Kidney capillary endothelial cell (primary cell): ENCODE data around the gene CADM2.
"Not testable (repeated sequence)": the region's sequence is repeated elsewhere in the genome, so short reads cannot be mapped to it uniquely, and the experiment has no call there.

Source experiments
- DNase-seq: peaks from one replicate; pipeline ENCODE4 v3.0.0-alpha.2; 2018; ENCODE audit warnings: low spot score

CADM2 gene

DNA sequence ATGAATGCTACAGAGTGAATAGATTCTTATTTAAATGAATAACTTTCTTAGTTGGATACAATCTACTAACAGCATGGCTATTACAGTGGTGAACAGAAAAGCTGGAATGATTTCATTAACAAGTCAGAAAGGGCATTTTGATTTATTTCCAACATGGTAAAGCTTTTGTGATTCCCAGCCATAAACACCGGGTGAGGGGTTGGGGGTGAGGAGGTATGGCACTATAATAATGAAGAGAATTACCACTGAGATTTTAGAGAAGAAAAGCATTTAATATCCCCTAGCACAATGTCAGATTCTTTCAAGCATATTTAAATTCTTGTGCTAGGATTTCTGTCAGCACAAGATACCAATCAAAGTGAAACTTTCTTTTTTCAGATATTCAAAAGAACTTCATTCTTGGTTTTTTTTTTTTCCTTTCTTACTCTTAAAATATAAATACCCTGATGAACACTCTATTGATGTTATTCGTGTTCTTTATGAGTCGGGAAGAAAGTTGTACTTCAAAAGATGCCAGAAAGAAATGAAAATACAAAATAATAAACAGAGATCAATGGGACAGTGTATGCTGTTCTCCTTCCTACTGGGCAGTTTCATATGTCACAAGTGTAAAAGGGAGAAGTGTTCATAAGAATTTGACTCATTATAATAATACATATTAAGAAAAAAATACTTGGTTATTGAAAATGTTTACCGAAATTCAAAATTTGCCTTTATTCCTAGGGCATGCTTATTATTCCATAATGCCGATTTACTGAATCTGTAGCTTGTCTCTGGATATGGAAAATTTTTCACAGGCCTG, 522.8 kb downstream of the CADM2 start:
- DNase-seq, result no peak

- no peak for DNase-seq
Observed at GRCh38 chr3:85482213-85482490, 523.4 kb downstream of the CADM2 start.

- DNase-seq, result no peak
Observed at GRCh38 chr3:85483986-85484385, 525.2 kb downstream of the CADM2 start.

DNA sequence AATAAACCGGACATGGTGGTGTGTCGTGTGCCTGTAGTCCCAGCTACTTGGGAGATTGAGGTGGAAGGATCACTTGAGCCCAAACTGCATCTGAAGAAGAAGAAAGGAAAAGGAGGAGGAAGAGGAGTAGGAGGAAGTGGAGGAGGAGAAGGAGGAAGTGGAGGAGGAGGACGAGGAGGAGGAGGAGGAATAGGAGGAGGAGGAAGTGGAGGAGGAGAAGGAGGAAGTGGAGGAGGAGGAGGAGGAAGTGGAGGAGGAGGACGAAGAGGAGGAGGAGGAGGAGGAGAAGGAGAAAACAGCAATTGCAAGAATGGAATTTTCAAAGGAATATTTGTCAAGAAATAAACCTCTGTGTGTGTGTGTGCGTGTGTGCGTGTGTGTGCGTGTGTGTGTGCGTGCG, 528.6 kb downstream of the CADM2 start:
- no peak for DNase-seq

DNA sequence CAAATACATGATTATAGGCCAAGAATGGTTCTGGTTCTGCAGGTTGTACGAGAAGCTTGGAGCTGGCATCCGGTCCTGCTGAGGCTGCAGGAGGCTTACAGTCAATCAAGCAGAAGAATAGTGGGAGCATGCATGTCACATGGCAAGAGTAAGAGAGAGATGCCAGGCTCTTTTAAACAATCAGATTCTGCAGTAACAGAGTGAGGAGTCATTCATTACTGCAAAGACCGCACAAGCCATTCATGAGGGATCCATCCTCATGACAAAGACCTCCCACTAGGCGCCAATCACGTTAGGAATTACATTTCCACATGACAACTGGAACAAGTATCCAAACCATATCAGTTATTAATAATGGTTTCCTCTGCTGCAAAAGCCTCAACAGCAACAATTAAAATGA, 536.8 kb downstream of the CADM2 start:
- no peak for DNase-seq

DNA sequence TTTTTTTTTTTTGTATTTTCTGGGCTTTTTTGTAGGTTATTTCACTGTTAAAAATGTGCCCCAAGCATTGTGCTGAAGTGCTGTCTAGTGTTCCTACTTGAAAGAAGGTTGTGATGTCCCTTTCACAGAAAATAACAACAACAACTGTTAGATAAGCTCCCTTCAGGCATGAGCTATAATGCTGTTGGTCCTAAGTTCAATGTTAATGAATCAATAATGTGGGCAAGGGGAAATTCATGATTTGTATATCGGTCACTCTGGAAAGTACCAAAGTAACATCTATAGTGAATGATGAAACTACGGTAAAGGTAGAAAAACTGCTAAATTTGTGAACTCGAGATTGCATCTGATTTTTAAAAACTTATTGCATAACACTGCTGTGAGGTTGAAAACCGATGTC, 539.4 kb downstream of the CADM2 start:
- no peak for DNase-seq

DNA sequence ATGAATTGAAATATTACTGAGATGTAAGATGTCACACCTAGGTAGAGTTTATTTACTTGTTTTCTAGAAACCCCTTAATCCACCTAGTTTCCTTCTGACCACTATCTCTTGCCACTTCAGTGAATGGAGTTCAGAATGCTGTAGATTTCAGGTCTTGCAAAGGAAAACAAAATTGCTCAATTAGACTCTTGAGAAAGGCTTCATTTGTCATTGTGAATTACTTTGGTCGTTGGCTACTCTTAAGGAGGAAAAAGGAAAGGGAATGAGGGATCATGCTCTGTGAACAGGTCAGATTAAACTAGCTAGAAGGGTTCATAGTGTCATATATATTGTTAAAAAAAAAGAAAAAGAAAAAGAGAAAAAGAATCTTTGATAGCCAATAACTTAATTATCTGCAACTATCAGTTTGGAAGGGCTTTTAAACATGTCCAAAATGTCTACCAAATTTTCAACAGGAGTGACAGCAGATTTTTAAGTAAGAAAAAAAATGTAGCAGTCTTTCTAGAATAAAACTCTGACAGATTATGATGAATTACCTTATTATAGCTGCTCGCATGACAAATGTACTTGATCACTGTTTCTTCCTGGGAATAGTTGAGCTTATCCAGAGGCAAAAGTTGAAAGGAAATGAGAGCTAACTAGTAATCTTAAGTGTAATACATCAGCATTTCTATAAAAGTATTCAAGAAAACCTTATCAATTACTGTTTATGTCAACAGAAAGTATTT, 543.5 kb downstream of the CADM2 start:
- DNase-seq, result no peak

DNA sequence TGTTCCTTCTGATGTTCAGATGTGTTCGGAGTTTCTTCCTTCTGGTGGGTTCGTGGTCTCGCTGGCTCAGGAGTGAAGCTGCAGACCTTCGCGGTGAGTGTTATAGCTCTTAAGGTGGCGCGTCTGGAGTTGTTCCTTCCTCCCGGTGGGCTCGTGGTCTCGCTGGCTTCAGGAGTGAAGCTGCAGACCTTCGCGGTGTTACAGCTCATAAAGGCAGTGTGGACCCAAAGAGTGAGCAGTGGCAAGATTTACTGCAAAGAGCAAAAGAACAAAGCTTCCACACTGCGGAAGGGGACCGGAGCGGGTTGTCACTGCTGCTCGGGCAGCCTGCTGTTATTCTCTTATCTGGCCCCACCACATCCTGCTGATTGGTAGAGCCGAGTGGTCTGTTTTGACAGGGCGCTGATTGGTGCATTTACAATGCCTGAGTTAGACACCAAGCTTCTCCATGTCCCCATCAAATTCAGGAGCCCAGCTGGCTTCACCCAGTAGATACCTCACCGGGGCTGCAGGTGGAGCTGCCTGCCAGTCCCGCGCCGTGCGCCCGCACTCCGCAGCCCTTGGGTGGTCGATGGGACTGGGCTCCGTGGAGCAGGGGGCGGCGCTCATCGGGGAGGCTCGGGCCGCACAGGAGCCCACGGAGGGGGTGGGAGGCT, 545.5 kb downstream of the CADM2 start:
- DNase-seq, result not testable (repeated sequence)

- not testable (repeated sequence) for DNase-seq
Observed at GRCh38 chr3:85504785-85505511, 546.2 kb downstream of the CADM2 start.

- DNase-seq, result not testable (repeated sequence)
Observed at GRCh38 chr3:85507052-85507451, 548.3 kb downstream of the CADM2 start.

- DNase-seq, result no peak
Observed at GRCh38 chr3:85508659-85509058, 549.9 kb downstream of the CADM2 start.

- DNase-seq, result no peak
Observed at GRCh38 chr3:85516146-85516545, 557.4 kb downstream of the CADM2 start.

DNA sequence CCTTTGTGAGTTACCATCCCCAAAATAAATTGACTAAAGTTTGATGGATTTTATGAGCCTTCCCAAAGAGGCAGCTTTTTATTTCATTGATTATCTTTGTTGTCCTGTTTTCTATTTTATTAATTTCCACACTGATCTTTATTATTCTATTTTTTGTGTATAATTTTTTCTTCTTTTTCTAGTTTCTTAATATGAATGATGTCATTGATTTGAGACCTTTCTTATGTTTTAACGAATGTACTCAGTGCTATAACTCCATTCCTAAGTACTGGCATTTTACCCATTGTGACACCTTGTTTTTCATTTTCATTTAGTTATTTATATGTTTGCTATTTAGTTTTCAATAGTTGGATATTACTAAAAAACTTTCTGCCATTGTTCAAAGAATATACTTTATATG, 565.3 kb downstream of the CADM2 start:
- DNase-seq, result no peak

DNA sequence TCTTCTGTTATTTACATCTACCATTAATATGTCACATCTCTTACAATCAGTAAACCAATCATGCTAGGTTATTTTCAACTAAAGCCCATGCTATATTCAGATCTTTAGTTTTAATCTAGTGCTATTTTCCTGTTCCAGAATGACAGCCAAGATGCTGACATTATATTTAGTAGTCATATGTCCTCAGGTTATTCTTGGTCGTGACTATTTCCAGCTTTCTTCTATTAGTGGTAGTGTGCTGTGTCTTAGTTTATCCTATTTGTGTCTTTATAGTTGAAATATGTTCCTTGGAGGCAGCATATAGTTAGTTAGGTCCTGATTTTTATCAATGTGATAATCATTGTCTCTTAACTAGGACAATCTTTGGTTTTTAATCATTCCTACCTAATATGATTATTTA, 566.5 kb downstream of the CADM2 start:
- no peak for DNase-seq

DNA sequence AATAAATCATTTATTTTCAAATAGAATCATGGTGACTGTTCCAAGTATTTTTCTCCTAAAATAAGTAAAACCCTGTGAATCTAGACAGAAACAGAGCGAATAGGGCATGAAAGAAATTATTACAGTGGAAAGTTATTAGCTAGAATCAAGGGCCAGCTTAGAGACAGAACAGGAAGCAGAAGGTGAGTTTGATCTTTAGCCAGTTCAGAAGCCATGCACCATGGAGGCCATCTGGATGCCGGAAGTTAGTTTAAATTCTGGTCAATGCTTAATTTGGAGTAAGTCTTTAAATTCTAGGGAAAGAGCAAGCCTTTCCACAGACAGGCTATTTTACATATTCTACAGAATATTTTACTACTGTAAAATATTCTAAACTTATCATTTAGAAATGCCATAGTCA, 574.8 kb downstream of the CADM2 start:
- DNase-seq, result no peak

GRCh38 chr3:85535517-85535916, 576.7 kb downstream of the CADM2 start:
- DNase-seq, result no peak

DNA sequence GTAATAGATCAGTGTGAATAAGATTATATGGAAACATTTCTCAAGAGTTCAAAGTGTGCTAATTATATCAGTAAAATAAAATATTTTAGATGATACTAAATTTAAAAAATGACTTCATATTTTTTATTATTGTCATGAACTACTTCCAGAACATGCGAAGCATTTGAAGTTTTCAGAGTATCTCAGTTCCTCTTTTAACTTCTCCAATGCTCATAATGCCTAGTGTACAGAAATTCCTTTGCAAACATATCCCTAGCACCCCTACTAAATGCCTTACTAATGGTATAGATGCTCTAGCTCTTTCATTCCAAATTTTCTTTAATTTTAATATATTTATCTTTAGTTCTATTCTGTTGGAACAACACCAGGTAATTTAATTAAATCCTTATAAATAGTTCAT, 580.4 kb downstream of the CADM2 start:
- no peak for DNase-seq

- DNase-seq, result no peak
Observed at GRCh38 chr3:85554153-85554552, 595.4 kb downstream of the CADM2 start.

DNA sequence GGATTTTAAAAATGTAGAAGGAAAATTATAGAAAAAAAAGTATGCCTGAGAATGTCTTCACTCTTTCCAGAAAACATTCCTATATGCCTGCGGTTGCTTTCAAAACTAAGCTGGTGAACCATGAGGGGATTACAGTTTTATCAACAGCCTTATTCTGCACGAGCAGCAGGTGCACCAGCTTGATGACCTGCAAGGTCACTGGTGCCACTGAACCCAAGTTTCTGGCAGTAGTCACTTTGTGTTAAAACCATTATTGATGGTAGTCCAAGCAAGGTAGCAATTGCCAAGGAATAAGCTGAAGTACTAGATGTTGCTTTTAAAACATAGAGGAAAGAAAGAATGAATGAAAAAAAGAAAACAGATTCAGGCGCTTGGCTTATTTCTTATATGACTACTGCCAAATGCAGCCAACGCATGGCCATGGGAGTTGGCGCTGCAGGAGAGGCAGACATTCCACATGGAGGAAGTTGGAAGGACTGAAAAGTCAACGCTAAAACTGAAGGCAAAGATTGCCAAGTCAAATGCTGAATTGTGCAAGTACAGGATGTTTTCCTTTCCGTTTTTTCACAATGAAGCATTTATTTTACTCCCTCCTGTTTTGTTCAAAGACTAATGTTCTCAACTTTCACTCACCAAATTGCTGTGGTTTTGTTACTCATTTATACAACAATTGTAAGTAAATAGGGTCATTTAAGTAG, 601.4 kb downstream of the CADM2 start:
- DNase-seq, result no peak

DNA sequence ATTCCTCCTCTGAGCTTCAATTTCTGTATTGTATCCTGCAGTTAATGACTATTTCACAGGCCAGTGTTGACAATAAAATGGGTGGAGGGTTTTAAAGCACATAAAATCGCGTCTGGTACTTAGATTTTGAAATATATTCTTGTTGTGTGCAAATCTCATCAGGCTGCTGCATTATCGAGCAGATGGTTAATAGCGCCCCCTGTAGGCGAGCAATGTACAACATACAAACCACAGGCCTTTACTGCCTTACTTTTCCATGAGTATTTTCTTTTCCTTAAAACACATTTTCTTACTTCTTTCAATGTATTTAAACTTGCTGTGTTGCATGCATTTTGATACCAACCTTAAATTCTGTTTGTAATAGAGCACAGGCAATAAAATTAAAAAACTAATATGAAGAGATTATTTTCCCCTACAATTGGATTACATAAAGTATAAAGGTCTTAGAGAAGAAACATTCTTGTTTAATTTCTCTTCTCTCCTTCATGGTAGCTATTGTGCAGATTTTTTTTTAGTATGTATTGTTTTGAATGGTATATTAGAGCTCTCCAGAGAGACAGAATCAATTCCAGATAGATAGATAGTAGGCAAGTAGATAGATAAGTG, 608.4 kb downstream of the CADM2 start:
- no peak for DNase-seq

DNA sequence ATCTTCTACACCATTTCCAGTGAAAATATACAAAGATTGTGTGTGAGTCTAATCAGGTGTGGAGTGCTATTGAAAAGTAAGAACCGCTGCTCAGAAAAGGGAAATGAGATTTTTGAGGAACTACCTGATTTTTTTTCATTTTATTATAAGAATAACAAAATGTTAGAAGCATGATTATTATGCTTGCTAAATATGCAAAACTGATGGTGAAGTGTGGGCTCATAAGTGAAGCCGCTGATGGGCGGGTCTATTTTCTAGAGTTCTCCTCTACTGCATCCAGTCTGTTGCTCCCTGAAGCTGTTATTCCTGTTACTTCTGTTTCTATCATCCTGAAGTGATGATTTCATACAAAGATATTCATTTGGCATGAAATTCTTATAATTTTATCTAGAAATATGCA, 612.0 kb downstream of the CADM2 start:
- no peak for DNase-seq

DNA sequence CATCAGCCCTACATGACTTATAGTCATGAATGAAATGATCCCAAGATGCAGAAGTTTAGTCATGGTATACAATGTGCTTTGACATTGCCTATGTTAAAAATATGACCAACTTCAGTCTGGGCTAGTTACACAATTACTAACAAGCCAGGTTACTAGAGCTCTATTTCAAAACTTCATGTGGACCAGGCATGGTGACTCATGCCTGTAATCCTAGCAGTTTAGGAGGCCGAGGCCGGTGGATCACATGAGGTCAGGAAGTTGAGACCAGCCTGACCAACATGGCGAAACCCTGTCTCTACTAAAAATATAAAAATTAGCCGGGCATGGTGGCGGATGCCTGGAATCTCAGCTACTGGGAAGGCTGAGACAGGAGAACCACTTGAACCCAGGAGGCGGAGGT, 613.0 kb downstream of the CADM2 start:
- no peak for DNase-seq
